ENCODE data around the gene PCNP.
"Not testable (repeated sequence)": the region's sequence is repeated elsewhere in the genome, so short reads cannot be mapped to it uniquely, and the experiment has no call there.

Gene PCNP, protein sequence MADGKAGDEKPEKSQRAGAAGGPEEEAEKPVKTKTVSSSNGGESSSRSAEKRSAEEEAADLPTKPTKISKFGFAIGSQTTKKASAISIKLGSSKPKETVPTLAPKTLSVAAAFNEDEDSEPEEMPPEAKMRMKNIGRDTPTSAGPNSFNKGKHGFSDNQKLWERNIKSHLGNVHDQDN

DNA sequence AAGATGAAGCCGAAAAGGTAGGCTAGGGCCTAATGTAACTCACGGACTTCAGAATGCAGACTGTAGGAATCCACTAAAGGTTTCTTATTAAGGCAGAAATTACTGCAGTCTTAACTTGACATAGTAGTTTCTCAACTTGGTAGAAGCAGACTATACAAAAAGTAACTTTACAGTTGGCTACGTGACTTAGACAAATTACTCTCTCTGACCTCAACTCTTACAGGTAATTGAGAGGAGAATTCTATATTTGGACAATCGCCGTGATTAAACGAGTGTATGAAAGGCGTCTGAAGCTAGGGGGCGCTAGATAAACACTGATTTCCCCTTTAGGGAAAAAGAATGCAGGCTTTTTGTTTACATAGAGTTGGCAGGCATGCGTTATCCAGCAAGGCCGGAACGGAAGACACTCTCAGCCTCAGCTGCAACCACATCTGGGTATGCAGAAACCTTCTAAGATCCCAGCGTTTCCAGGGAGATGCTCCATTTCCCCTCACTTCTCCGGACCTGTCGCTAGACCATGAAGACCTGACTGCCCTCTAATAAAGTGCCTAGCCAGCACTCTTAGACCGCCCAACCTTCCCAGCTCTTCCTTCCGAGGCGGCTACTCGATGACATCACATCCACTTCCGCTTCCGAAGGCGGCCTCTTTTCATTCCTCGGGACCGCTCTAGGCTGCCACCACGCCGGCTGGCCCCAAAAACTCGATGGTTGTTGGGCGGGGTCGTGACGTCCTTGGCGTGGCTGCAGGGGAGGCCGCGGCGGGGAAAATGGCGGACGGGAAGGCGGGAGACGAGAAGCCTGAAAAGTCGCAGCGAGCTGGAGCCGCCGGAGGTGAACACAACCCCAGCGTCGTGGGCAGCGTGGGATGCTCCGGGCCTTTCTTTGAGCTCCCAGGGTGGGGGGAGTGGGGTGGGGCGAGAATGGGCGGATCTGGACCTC is at the start of gene PCNP:
Gene PCNP (plus strand): TSS at position 732 of the 939 bp plus-strand sequence. CDS start 36 bp downstream, at position 768.
- FAIRE-seq, result peak; percentile 98

DNA sequence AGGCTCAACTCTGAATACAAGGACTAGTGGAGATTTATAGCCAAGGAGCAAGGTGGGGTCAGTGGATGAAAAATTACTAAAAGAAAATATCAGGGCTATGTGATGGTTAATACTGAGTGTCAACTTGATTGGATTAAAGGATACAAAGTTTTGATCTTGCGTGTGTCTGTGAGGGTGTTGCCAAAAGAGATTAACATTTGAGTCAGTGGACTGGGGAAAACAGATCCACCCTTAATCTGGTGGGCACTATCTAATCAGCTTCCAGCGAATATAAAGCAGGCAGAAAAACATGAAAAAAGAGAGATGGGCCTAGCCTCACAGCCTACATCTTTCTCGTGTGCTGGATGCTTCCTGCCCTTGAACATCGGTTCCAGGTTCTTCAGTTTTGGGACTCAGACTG is 46.5 kb upstream of the PCNP start:
- no peak for FAIRE-seq
- no peak for DNase-seq (ENCODE audit: low spot score)

More for the DNA sequence above, at the start of gene PCNP:
- peak; percentile 97 for DNase-seq (ENCODE audit: low spot score)

DNA sequence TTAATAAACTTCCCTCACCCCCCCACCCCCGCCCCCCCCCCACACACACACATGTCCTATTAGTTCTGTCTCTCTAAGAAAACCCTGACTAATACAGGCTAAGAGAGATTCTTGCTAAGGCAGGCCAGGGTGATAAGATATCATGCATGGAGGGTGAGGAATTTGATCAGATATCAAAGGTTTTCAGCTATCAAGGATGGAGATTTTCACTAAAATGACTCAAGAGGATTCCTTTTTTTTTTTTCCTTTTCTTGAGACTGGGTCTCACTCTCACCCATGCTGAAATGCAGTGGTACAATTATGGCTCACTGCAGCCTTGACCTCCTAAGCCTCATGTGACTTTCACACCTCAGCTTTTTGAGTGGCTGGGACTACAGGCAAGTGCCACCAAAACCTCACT is 46.1 kb upstream of the PCNP start:
- DNase-seq (ENCODE audit: low spot score) (no peak), FAIRE-seq (no peak)

DNA sequence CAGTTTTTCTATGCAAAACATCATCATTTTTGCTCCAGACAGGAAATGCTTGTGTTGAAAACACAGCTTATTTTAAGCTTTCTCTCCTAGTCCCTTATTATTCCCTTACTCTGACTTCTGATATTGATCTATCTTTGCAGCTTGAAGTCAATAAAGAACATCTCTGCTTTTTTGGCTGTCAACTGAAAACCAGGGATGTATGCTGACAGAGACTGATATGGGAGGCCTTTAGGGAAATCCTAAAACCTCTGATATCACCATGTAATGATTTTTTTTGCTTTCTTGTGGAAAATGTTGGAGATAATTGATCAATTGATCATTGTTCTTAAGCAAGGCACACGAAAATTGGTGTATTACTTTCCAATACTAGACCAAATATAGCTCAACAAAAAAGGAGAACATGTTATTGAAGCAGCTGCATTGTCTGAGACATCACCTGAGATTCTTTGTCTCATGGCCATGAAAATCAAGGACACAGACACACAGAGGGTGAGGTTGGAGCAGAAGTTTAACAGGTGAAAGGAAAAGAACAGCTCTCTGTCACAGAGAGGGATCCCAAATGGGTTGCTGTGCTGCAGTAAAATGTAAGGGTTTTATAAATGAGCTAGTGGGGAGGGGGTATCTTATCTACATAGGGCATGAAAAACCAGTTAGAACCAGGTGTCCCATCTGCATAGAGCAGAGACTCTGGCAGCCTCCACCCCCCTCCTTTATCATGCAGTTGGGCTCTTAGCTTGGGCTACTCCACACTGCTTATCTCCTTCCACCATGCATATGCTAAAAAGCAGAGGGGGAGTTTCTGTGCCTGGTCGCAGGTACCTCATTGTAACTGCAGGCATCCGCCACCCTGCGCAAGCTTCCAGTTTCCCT is 43.9 kb upstream of the PCNP start:
- DNase-seq (ENCODE audit: low spot score), result no peak
- no peak for FAIRE-seq

DNA sequence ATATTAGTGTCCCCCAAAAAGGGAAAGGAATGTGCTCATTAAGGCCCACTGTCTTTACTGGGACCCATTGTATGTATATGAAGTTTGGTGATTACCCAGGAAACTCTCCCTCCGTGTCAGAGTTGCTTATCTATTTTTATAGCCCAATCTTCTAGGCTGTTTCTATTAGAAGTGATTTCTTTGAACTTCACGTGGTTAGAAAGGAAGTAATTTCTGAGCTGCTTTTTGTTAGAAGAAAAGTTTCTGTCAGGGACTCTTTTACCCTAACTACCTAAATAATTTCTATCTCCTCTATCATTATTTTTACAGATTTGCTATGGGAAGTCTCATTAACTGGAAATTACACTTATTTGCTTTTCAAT is 43.3 kb upstream of the PCNP start:
- FAIRE-seq (no peak), DNase-seq (ENCODE audit: low spot score) (no peak)

DNA sequence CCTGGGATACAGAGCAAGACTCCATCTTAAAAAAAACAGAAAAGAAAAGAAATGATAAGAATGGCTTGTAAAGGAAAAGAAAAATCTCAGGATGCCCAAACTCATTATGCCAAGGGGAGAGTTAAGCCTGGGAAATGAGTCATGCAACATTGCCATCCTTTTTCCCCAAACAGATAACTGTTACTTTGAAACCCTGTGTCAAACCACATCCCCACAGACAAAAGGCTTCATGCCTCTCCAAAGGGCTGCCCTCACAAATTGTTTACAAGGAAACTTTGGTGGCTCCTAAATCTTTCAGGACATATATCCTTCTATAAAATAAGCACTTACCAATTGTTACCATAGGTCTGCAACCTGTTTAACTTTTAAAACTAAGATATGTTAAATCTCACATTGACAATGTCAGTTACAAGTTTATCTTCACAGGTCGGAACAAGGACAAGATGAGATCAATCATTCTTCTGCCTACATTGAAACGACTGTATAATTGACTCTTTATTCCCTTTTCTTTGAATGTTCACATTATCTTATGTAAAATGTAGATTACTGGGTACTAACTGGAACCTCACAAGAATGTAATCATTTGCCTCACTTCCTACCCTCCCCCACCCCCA is 42.4 kb upstream of the PCNP start:
- DNase-seq (ENCODE audit: low spot score) (no peak), FAIRE-seq (no peak)

DNA sequence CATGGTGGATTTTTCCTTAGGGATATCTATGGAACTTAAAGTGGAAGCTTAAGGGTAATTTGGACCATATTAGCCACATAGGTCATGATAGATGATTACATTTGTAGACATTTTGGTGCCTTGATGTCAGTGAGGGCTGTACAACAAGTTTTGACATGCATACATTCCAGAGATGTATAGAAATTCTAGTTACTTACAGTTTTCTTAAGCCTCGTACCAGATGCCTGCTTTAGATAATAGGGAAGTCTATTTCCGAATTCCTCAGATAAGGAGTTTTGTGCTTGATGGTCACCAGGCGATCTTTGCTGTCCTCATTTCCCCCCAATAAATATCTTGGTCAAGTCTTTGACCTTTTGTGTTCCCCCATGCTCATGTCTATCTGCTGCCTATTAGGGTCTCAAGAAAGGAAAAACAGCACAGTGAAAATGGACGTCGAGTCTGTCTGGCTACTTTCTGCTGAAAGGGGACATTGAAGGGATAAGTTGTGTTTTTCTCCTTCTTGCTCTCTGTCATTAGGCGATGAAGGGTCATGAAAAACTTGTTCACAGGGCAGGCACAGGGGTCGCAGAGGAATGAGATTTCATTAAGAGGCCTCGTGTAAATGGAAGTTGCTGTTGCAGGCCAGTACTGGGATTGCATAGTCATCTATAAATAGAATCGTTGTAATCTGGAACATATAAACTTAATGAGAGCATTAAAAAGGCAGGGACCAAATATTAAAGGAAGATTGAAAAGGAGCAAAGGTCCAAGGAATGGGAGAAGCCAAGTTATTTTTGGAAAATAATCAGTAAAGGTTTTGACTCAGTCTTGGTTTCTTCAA is 41.0 kb upstream of the PCNP start:
- FAIRE-seq, result peak; percentile 13

DNA sequence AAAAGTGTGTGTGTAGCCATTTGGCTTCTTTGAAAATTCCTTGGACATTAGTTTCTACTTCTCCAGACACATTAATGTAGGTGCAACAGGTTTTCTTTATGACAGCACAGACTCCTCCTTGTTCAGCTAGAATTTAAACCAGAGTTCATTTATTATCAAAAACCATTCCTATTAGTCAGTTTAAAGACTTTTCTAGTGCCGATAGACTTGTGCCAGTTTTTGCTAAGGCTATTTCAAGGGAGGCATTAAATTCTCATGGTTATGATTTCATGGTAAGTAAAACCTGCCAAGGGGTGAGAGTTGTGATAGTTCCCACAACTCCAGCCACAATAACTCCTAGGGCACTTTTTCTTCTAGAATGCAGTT is 40.4 kb upstream of the PCNP start:
- FAIRE-seq (no peak), DNase-seq (ENCODE audit: low spot score) (no peak)

More for the DNA sequence above, 41.0 kb upstream of the PCNP start:
- DNase-seq (ENCODE audit: low spot score), result no peak

DNA sequence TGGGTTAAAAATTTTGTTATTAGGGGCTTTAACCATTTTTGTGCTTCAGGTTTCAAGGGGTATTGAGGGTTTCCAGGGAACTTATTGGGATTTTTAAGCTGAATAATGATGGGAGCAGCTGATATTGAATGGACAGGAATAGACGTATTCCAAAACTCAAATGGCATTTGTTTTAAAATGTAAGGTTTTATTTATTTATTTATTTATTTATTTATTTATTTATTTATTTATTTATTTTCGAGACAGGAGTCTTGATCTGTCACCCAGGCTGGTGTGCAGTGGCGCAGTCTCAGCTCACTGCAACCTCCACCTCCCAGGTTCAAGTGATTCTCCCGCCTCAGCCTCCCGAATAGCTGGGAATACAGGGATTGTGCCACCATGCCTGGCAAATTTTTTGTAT is 38.8 kb upstream of the PCNP start:
- DNase-seq (ENCODE audit: low spot score) (no peak), FAIRE-seq (no peak)

DNA sequence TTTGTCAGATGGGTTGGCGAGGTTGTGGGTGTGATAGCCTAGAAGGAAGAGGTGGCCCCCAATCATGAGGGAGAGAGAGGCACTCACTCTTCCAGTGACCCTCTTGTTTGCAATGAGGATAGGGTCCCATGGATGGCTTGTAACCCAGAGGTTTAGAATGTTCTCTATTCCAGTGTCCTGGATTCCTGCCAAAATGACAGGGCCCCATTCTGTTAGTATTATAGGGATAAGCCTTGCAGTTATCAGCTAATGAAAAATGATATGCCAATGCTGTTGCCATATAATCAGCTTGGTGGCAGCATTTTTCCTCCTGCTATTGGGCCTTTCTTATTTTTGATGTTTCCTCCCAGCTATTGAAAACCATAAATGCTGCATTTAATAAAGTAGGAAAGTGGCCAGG is 37.7 kb upstream of the PCNP start:
- FAIRE-seq (no peak), DNase-seq (ENCODE audit: low spot score) (no peak)

DNA sequence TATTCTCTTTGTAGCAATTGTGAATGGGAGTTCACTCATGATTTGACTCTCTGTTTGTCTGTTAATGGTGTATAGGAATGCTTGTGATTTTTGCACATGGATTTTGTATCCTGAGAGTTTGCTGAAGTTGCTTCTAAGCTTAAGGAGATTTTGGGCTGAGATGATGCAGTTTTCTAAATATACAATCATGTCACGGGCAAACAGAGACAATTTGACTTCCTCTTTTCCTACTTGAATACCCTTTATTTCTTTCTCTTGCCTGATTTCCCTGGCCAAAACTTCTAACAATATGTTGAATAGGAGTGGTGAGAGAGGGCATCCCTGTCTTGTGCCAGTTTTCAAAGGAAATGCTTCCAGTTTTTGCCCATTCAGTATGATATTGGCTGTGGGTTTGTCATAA is 37.0 kb upstream of the PCNP start:
- not testable (repeated sequence) for FAIRE-seq; DNase-seq (ENCODE audit: low spot score)

DNA sequence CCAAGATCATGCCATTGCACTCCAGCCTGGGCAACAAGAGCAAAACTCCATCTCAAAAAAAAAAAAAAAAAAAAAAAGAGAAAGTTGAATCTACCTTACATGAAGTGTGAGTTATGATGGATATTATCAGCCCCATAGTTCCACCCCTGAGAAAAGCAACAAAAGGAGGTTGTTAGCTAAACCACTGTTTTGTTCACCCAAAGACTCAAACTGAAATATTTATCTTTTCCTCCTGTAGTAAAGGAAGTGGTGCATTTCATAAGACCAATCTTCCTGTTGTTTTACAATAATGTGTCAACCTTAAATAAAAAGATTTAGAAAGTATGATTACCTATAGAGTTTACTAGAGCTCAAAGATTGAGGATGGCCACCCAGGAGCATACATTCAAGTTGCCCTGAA is 31.0 kb upstream of the PCNP start:
- no peak for FAIRE-seq
- no peak for DNase-seq (ENCODE audit: low spot score)

DNA sequence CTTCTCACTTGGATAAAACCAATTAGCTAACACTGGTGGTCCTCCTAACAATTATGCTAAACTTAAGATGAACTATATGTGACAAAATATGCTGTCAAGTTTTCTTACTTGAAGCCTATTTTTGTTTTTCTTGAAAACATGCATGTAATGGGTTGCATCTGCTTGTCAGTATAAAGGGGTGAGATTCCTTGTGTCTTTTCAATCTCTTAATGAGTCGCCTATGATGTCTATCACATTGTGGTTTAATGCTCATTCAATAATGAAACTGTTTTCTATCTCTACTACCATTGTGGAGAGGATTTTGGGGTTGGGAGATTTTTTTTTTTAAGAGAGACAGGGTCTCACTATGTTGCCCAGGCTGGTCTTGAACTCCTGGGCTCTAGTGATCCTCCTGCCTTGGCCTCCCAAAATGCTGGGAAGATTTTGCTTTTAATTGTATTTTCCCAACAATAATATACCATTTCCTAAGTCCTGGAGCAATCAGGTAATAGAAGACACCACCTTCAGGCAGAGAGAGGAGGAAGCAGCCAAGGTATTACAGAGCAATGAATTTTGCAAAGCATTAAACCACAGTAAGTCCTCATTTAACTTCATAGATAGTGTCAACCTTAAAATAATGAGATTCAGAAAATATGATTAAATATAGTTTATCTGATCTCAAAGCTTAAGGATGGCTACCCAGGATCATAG is 29.7 kb upstream of the PCNP start:
- DNase-seq (ENCODE audit: low spot score) (no peak), FAIRE-seq (no peak)

DNA sequence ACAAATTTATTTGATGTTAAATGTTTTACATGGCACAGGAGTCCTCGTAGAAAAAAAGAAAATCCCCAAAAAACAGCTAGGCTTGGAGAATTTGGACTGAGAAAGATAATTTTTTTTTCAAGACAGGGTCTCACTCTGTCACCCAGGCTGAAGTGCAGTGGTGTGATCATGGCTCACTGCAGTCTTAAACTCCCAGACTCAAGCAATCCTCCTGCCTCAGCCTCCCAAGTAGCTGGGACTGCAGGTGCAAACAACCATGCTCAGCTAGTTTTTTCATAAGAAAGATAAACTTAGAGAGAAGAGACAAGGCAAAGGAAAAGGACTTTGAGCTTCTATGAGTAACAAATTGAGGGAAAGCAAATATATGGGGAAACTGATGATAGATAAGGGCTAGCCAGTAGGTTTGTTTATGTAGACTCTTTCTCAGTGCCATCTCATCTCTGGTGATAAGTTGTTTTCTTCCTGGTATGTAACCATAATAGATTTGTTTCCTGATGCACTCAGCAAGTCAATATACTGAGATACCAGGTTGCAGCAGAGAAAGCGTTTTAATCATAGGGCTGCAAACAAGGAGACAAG is 25.4 kb upstream of the PCNP start:
- no peak for FAIRE-seq
- no peak for DNase-seq (ENCODE audit: low spot score)

DNA sequence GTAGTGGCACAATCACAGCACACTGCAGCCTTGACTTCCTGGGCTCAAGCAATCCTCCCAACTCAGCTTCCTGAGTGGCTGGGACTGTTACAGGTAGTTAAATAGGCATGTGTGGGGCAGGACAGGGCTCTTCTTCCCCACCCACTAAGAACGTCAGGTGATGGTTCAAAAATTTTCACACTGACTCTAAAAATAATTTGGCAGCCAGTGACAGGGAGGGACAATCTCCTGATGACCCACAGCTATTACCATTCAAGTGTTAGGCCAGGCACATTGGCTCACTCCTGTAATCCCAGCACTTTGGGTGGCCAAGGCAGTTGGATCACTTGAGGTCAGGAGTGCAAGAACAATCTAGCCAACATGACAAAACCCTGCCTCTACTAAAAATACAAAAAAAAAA is 24.5 kb upstream of the PCNP start:
- FAIRE-seq (no peak), DNase-seq (ENCODE audit: low spot score) (no peak)

DNA sequence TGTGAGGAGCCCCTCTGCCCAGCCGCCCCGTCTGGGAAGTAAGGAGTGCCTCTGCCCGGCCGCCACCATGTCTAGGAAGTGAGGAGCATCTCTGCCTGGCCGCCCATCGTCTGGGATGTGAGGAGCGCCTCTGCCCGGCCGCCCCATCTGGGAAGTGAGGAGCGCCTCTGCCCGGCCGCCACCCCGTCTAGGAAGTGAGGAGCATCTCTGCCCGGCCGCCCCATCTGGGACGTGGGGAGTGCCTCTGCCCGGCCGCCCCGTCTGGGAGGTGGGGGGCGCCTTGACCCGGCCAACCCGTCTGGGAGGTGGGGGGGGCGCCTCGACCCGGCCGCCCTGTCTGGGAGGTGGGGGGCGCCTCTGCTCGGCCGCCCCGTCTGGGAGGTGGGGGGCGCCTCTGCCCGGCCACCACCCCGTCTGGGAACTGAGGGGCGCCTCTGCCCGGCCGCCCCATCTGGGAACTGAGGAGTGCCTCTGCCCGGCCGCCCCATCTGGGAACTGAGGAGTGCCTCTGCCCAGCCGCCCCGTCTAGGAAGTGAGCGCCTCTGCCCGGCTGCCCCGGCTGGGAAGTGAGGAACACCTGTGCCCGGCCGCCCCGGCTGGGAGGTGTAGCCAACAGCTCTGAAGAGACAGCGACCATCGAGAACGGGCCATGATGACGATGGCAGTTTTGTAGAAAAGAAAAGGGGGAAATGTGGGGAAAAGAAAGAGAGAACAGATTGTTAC is 22.5 kb upstream of the PCNP start:
- FAIRE-seq; DNase-seq (ENCODE audit: low spot score): not testable (repeated sequence)

DNA sequence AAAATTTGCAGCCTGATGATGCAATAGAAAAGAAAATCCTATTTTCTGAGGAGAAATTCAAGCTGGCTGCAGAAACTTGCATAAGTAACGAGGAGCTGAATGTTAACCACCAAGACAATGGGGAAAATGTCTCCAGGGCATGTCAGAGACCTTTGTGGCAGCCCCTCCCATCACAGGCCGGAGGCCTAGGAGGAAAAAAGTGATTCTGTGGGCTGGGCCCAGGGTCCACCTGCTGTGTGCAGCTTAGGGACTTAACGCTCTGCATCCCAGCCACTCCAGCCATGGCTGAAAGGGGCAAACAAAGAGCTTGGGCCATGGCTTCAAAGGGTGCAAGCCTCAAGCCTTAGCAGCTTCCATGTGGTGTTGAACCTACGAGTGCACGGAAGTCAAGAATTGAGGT is 20.6 kb upstream of the PCNP start:
- not testable (repeated sequence) for DNase-seq (ENCODE audit: low spot score); FAIRE-seq

DNA sequence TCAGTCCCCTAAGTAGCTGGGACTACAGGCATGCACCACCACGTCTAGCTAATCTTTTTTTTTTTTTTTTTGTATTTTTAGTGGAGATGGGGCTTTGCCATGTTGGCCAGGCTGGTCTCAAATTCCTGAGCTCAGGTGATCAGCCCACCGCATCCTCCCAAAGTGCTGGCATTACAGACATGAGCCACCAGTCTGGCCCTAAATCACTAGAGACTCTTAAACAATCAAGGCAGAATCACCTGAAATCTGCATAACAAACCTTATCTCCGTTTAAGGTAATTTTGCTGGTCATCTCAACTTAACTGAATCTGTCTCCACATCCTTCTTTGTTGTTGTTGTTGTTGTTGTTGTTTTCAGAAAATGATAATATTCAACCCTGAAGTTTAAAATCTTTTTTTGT is 17.9 kb upstream of the PCNP start:
- FAIRE-seq, result no peak
- no peak for DNase-seq (ENCODE audit: low spot score)
